Testis (tissue), 3 donors: Measurements from ENCODE around the gene CHKB. TPM values are rescaled to one million over a fixed set of nuclear protein-coding genes. Genes with fewer than 3 reads are reported as not detected.

ENCODE experiments used
- DNase-seq: peaks from one replicate; pipeline ENCODE4 v3.0.0-alpha.2; 2019
- H3K27ac ChIP-seq, 2 donors: fragments of 200-600 bp; sonication (generic); one replicate each; pipeline ENCODE4 v1.5.1; 2019
- H3K27me3 ChIP-seq: fragments of 200-600 bp; sonication (generic); one replicate; pipeline ENCODE4 v1.5.1; 2019
- H3K36me3 ChIP-seq: fragments of 200-600 bp; sonication (generic); one replicate; pipeline ENCODE4 v1.5.1; 2017; ENCODE audit warnings: low read depth; ENCODE audit errors: missing control alignments
- H3K4me1 ChIP-seq: fragments of 200-600 bp; sonication (generic); one replicate; pipeline ENCODE4 v1.5.1; 2019
- H3K4me3 ChIP-seq, 2 donors: fragments of 200-600 bp; sonication (generic); one replicate each; pipeline ENCODE4 v1.5.1; 2017 to 2019
- H3K9me3 ChIP-seq: fragments of 200-600 bp; sonication (generic); one replicate; pipeline ENCODE4 v1.5.1; 2017
- CTCF ChIP-seq, 3 experiments: fragments of 450-650 bp in 2 of 3; fragments of 200-600 bp in 1 of 3; sonication (generic) in 1 of 3; IDR thresholded peaks; one replicate each; pipeline ENCODE4 v1.5.1; 2016 to 2019; ENCODE audit warnings: antibody characterized with exemption in 3 of 3, mild to moderate bottlenecking in 2 of 3, moderate library complexity in 1 of 3
- POLR2A ChIP-seq: fragments of 450-650 bp; IDR thresholded peaks from one replicate; pipeline ENCODE4 v1.6.1; 2017; ENCODE audit warnings: antibody characterized with exemption, mild to moderate bottlenecking, moderate library complexity
- WGBS, 2 donors: methylation state at CpG; one replicate each; pipeline ENCODE4 v1.1.5; 2018; 5-methylcytosine and 5-hydroxymethylcytosine counted together
- intact Hi-C: fragments of 100-400 bp; cut with DNase I; formaldehyde crosslinking; loops from one replicate; pipeline ENCODE4 v1.15.1; 2023; ENCODE audit warnings: low total_unique reads
- polyA plus RNA-seq: library from polyadenylated mRNA; stranded (reverse); fragments of 350-450 nt; fragmentation: Illumina TruSeq; extraction: RNeasy Lipid Tissue Mini Kit (QIAGEN cat#74804); gene quantifications from one replicate; pipeline ENCODE4 v1.2.3, GENCODE V29; 2014; ENCODE audit warnings: low read depth, low replicate concordance; ENCODE audit not compliant: insufficient read depth
- total RNA-seq, 2 donors: library from RNA; depleted of rRNA; stranded (reverse); fragments of >200 nt; gene quantifications; one replicate each; pipeline ENCODE4 v1.2.3, GENCODE V29; 2016

Gene CHKB
- total and polyA plus RNA-seq, 3 donors from 2014 or later = 88.4 to 98.9 (median 89.6) TPM

GRCh38 chr22:50624347-50625130 is 41.9 kb upstream of the CHKB start:
- TF ChIP-seq CTCF (IDR thresholded peaks at IDR 0.05) (no peak), POLR2A (no peak)
- H3K27ac ChIP-seq = no peak overlapping the region
- peaks cover 9% of the 10 kb centered on the region for H3K4me1 ChIP-seq
- WGBS, 2 donors = 70 to 73% methylated on average over 12 to 16 of the region's 16 CpGs
- no peaks in the 10 kb centered on the region for H3K9me3 ChIP-seq
- DNase-seq = no peak
- no peaks in the 10 kb centered on the region for H3K36me3 ChIP-seq
- H3K4me3 ChIP-seq = no peak overlapping the region
- H3K27me3 ChIP-seq = no peaks in the 10 kb centered on the region
- intact Hi-C loops = no loop called here

DNA sequence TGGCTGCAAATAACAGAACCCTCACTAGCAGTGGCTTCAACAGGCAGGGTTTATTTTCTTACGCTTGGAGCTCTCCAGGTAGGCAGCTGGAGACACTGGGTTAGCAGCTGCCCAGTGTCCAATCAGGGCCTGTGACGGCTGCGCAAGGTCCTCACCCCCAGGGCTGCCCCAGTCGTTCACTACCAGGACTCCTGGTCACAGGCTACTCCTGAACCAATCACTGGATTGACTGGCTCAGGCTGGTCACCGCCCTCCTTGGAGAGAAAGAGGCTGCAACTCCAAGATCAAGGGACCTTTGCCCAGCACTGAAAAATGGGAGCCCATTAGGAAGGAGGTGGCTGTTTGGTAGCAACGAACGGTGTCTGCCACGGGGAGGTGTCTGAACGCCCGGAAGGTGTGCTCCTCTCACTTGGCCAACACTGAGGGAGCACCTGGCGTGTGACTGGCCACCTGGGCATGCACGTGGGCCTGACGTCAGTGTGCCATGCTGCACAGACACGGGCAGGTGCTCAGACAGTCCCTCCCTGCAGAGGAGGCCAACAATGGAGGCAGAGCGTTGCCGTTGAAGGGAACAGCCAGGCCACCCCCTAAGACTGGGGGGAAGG is 40.2 kb upstream of the CHKB start:
- WGBS, 2 donors = 60 to 84% methylated on average over 11 to 16 of the region's 16 CpGs
- TF ChIP-seq CTCF (IDR thresholded peaks at IDR 0.05) (no peak), POLR2A (no peak)
- DNase-seq = no peak
- no peak overlapping the region for H3K27ac ChIP-seq
- no peaks in the 10 kb centered on the region for H3K9me3 ChIP-seq
- H3K36me3 ChIP-seq = no peaks in the 10 kb centered on the region
- peaks cover 9% of the 10 kb centered on the region for H3K4me1 ChIP-seq
- H3K4me3 ChIP-seq = no peak overlapping the region
- intact Hi-C loops = no loop called here
- no peaks in the 10 kb centered on the region for H3K27me3 ChIP-seq

DNA sequence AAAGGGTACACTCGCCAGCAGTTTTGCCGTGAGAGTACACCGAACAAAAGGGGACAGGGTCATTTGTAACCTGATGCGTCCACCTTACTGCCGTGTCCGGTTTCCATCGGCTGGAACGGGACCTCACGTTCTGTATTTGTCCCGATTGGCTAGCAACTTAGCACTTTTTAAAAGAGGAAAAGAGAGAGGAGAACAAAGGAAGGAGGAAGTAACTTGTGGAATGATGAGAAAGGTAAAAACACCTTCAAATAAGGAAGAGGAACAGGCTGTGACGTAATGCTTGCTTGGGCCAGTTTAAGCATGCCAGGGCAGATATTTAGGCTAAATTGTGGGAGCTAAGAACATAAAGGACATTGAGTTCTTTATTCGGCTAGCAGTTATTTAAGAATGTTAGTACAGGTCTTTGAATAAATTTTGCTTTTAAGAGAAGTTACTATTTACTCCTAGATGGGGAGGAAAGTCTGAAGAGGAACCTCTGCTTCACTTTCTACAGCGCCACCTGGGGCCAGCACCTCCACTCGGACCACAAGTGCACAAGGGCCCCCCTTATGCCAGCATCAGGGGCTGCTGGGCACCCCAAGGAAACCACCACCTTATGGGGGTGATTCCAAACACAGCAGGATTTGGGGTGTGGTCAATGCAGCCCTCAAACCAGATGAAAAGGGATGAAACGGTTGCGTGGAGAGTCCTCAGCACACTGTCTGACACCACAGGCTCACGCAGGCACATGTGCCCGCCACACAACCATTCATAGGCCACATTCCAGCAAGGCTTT is 39.5 kb upstream of the CHKB start:
- H3K27ac ChIP-seq = no peak overlapping the region
- H3K4me1 ChIP-seq = peaks cover 9% of the 10 kb centered on the region
- H3K9me3 ChIP-seq = no peaks in the 10 kb centered on the region
- intact Hi-C loops = no loop called here
- peak in 1 of 3 experiments; percentile 9 for TF ChIP-seq CTCF (IDR thresholded peaks at IDR 0.05)
- TF ChIP-seq POLR2A = no peak
- H3K4me3 ChIP-seq = no peak overlapping the region
- H3K27me3 ChIP-seq = no peaks in the 10 kb centered on the region
- H3K36me3 ChIP-seq = no peaks in the 10 kb centered on the region
- WGBS, 2 donors = 18 to 33% methylated on average over 14 to 18 of the region's 18 CpGs
- no peak for DNase-seq

GRCh38 chr22:50621356-50621880 is 38.8 kb upstream of the CHKB start:
- TF ChIP-seq POLR2A (no peak), CTCF (IDR thresholded peaks at IDR 0.05) (no peak)
- Histone ChIP-seq H3K4me1 (peaks cover 9% of the 10 kb centered on the region), H3K27ac (no peak overlapping the region), H3K9me3 (no peaks in the 10 kb centered on the region), H3K27me3 (no peaks in the 10 kb centered on the region), H3K4me3 (no peak overlapping the region), H3K36me3 (no peaks in the 10 kb centered on the region)
- 46 to 63% methylated on average over 10 of the region's 10 CpGs for WGBS, 2 donors
- intact Hi-C loops = no loop called here
- DNase-seq = no peak
